GM18508 (cell line): ENCODE measurements around the gene ONECUT3.

Experiments
- ATAC-seq: cut with Tn5 transposase; IDR thresholded peaks from one replicate; pipeline ENCODE4 v1.9.1; 2021; ENCODE audit warnings: moderate number of reproducible peaks; ENCODE audit not compliant: insufficient read depth, unreplicated experiment

ONECUT3 gene

DNA sequence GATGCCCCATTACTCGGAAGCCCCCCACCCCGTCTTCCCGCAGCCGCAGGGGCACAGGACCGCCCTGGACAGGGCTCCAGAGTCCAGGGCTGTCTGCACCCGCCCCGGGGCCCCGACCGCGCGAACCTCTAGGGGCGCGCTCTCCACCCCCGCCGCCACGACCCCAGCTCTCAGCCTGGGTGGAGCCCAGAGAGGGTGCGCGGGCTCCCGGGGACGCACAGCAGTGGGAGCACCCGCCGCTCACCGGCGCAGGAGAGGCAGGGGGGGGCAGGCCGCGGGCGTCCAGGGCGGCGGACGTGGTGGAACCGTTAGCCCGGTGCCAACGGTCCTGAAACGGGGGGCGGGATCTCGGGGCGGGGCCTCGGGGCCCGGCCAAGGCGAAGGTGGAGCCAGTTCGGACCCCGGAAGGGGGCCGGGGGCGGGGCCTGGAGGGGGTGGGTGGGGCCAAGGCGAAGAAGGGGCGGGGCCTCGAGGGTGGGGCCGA, 58.7 kb downstream of the ONECUT3 start, which contains the start of gene ATP8B3:
ATP8B3 (minus strand) TSS at position 335 of the 484 bp plus-strand sequence. CDS start 540 bp downstream, outside the sequence.
- no peak for ATAC-seq

DNA sequence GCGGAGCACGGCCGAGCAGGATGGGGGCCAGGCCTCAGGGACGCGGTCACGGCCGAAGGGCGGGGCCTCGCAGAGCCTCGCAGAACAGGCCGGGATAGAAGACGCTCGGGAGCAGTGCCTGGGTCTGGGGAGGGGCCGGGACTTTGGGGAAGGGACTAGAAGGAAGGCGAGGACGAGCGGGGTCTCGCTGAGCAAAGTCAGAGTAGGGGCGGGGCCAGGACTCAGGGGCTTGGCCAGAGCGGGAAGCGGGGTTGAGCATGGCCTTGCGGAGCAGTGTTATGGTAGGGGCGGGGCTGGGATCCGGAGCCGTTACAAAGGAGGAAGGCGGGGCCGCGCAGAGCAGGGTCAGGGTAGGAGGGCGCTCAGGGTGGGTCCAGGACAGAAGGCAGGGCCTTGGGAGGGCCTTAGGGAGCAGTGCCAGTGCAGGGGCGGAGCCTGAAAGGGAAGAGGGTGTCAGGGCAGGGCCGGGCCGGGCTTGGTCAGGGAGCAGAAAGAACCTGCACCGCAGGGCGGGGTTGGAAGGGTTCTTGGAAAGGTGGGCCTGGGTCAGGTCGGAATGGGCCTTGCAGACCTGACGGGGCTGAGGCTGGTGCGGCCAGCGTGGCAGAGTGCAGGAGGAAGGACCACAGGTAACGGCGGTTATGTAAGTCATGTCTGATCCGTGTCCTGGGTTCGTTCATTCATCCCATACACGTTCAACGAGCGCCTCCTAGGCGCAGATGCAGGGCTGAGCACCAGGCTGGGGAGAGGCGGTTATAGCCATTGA, 59.3 kb downstream of the ONECUT3 start:
- ATAC-seq, result no peak

DNA sequence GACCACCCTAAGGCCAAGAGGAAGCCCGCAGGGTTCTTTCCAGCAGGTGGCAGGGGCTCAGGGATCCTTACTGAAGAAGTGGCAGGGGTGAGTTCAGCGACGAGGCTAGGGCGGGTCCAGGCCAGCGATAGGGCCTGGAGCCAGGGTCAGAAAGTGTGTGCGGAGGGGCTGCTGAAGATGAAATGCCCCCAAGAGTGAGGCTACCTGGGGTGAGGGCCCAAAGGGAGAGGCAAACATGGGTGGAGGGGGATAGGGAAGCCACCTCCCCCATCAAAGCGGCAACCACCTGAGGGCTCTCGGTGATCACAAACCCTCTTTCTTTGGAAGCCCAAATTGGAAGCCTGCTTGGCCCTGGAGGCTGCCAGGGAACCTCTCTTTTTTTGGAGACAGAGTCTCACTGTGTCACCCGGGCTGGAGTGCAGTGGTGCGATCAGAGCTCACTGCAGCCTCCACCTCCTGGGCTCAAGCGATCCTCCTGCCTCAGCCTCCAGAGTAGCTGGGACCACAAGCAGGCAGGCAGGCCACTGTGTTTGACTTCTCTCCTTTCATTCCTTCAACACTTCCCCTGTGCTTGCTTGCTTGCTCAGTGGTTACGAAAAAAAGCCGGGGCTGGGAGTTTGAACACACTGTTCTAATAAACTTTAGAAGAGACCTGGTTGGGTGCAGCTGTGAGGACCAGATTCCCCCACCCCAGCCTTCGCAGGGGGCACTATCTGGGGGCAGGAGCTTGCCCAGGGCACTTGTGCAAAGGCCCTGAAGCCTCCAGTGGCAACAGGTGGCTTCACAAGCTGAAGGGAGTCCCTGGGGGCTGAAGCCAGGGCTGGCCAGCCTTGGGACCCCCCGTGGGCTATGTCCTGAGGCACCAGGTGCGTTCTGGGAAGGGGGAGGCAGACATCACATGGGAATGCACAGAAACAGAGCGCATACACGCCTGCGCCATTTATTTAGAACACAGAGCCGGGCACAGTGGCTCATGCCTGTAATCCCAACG, 60.2 kb downstream of the ONECUT3 start:
- ATAC-seq, result no peak

DNA sequence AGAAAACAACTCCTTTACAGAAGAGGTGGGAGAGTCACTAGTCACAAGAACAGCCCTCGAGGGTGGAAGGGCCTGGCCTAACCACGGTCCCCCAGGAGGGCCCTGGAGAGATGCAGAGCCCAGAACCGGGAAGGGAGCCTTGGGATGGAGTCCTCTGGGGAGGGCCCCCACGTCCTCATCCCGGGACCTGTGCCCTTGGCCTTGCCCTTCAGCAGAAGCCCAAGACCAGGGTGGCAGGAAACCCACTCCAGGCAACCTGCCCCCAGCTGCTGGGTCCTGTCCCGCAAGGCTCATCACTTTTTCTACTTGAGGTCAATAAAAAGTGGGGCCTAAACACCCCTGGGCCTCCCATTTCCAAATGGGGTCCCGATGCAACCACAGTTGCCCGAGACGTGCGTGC, 61.1 kb downstream of the ONECUT3 start:
- no peak for ATAC-seq

DNA sequence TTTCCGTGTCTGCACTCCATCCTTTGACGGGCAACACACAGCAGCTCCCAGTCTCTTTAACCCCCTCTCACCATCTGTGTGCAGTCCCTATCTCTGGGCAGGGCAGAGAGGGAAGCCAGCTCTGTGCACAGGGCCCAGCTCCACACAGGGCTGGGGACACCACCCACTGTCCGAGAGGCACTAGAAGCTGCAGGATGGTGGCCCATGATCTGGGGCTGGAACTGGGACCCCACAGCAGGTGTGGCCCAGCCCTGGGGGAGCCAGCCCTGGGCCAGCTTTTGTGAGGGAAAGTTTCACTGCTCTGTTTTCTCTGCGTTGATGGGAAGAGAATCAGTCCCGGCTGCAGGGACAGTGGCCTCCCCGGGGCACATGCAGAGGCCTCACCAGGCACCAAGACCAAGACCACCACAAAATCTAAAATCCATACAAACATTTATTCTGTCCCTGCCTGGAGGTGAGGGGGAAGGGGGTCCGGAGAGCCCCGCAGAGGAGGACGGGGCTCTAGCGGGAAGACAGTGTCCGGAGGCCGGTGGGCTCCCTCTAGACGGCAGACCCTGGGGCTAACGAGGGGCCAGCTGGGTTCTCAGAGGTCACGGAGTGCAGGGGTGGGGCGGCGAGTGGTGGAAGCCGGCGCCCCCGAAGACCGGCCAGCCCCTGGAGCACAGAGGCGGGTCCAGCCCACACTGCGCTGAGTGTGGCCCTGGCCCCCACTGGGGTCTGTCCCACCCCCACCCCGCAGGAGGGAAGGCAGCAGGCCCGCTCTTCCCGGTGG, 61.7 kb downstream of the ONECUT3 start:
- ATAC-seq, result no peak

DNA sequence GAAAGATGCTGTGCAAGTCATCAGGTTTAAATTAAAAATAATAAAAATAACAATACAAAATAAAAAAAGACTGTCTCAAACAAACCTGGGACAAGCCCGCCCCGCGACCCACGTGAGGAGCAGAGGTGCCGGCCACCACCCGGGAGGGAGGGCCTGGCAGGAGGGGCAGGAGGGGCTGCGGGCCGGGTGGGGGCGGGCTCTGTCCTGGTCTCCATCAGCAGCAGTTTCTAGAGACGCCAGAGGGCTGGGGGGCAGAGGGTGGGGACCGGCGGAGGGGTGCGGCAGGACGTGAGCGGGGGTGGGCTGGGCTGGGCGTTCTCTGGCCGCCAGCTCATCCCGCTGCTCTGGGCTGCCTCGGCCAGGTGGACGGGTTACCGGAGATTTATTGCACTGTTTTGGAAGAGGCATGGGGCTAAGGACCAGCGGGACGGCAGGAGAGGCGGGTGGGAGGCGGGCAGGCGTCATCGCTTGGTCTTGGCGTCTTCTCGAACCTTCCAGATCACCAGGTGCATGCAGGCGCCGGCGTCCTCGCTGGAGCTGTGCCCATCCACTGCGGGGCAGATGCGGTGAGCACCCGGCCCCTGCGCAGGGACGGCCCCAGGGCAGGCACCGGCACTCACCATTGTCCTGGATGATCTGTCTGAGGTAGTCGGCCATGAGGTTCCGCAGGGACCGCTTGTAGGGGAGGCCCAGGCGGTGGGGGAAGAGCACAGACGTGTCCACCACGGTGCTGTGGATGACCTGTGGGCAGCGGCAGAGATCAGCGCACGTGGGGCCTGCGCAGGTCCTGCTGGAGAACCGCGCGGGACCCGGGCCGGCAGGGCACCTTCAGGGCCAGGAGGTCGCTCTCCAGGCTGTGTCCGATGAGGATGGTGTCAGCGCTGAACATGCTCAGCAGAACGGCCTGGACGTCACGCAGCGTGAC, 62.6 kb downstream of the ONECUT3 start:
- ATAC-seq, result no peak

DNA sequence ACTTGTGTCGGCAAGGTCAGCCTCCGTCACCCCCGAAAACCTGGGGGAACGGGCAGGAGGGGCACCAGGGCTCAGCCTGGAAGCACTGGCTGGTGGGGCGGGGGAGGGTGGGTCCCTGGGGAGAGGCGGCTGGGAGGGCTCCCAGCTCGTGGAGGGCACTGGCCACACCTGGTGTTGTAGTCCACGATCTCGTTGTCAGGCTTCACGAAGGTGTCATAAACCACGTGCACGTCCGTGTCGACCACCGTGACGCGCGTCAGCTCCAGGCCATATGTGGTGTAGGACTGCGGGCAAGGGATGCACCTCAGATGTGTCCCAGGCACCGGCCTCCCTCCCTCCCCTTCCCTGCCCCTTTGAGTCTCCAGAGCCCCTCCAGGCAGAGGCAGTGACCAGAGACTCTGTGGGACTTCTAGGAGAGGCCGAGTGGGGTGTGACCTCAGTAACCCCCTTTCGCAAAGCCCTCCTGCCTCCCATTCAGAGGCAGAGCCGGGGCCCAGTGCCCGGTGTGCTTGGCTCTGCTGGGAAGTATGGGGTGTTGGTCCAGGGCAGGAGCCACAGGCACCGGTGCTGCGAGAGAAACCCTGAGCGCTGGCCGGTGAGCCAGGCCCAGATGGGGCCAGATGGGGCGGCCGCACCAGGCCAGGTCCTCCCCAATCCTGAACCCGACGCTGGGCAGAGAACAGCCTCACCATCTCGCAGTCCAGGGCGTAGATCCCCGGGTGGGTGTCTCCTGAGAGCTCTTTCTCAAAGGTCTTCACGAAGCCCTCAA, 63.4 kb downstream of the ONECUT3 start:
- ATAC-seq, result no peak

DNA sequence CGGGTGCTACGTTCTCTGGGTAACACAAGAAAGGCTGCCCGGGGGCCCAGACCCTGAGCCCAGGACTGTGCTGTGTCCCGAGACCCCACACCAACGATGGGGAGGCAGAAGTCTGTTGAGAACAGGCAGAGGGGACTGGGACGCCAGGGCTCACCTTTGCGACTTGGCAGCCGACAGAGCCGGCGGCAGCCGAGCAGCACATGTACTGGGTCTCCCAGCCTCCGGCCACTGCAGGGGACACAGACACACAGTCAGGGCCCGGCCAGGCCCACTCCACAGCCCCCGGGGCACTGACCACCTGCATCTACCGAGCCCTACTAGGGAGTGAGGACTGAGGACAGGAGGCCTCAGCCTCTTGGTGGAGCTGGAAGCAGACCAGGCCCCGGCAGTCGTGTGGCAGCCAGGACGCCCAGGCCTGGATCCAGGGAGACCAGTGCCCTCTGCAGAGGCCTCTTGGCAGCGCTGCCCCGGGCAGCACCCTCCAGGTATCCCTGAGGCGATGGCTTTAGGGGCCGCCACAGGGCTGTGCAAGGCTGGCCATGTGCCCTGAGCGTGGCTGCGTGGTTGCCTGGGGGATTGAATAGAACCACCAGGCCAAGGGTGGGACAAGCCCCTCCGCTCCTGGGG, 64.4 kb downstream of the ONECUT3 start:
- ATAC-seq, result no peak

DNA sequence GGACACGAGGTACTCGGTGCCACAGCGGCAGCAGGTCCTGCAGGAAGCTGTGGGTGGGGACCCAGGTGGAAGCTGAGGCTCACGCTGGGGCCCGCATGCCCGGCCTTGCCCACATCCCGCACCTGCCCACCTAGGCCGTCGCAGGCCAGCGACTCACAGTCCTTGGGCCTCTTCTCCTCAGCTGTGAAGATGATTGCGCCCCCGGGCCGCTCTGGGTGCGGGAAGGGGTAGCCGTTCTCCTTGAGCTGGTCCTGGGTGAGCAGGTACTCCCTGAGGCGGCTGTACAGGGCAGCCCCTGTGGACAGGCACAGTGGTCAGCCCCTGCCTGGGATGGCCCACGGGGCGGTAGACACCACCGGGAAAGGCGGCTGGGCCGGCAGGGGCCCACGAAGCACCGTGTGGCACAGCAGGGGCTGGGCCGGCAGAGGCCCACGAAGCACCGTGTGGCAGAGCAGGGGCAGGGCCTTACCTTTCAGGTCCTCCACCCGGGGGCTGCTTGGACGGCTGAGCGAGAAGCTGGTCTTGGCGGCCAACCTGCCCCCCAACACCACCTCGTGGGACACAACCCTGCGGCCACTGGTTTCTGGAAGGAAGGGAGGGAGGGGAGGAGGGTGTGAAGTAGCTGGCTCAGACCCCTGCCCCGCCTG, 65.4 kb downstream of the ONECUT3 start:
- ATAC-seq, result no peak

DNA sequence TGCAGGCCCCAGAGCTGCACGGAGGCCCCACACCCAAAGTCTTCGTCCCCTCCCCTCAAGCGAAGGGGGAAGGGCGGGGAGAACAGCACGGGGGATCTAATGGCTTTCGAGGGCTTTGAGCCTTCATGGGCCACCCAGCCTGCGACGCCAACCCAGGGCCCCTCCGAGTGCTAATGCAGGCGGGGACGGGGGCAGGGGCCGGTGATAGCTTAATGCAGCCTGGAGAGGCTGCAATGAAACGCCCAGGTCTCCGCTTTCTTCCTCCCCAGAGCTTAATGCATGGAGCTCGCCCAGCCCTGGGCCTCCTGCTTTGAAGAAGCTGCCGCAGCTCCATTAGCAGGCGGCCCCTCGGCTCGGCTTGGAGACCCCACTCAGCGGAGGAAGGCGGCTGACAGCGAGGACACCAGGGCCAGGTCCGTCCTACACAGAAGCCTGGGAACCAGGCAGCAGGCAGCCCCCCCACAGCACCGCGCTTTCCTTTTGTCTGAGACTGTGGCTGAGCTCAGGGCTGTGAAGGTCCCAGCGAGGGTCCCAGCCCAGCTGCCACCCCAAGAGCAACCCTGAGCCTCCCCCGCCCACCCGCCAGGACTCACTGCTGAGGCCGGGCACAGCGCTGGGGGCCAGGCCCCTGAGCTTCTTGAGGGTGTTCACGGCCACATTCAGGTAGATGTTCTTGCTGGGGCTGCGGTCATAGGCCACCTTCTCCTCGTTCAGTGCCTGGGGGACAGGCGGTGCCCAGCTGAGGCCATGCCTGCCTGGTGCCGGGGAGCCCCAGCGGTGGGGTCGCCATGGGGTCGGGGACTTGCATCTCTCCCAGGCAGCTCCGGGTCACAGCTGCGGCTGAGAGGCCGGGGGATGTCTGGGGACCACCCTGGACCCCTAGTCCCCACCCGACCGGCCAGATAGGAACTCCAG, 66.3 kb downstream of the ONECUT3 start:
- ATAC-seq, result no peak

DNA sequence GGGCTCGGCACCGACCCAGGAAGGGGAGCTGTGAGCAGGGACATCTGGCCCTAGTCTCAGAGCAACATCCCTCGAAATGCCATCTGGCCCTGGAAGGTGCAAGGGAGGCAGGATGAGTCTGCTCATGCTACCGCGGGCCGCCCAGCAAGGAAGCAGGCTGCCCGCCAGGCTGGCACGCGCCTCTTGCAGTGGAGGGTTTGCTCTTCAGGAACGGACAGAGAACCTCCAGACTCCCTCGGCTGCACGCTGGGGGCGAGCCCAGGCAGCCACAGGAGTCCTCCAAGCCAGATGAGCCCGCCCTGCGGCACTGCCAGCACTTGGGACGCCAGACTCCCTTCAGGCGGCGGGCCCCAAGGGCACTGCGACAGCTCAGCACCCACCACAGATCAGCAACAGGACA, 68.9 kb downstream of the ONECUT3 start:
- no peak for ATAC-seq

DNA sequence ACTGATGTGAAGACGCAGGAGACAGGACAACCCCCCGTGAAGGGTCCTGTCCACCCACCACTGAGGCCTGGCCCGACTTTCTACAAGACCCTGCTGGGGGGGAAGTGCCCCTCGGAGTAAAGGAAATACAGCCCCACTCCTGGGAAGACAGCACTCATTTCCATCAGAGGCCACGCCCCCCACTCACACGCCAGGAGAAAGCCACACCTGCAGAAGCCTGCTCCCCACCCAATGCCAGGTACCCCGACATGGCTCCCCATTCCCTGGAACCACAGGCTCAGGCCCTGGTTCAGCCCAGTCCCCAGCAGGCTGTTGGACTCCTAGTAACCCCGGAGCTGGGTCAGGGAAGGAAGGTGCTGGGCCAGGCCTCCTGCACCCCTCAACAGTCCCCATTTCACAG, 69.7 kb downstream of the ONECUT3 start:
- no peak for ATAC-seq

DNA sequence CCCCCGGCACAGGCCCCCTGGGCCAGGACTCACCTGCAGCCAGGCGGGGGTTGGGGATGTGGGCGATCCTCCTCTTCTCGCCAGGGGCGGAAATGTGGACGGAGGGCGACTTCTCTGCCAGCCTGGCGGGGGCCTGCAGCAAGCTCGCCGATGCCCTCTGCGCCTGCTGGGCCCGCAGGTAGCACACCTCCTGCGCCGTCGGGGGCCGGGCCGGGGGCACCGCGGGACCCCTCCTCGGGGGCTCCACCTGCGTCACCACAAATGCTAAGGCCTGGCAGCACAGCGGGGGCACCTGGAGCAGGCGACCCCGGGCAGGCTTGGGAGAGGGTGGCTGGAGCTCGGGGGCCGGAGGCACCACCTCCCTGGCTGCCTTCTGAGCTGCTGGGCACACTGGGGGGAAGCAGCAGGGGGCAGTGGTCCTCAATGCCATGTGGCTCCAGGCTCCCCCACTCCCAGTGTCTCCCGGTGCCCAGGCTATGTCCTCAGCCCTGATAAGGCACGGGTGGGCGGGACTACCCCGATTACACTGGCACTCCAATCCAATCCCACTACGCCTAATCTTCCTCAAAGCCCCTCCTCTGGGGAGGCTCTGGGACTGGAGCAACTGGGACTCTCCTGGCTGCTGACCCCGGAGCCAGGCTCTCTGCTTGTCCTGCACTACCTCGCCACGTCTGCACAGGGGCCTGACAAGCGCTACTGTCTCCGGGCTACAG, 70.4 kb downstream of the ONECUT3 start:
- no peak for ATAC-seq

DNA sequence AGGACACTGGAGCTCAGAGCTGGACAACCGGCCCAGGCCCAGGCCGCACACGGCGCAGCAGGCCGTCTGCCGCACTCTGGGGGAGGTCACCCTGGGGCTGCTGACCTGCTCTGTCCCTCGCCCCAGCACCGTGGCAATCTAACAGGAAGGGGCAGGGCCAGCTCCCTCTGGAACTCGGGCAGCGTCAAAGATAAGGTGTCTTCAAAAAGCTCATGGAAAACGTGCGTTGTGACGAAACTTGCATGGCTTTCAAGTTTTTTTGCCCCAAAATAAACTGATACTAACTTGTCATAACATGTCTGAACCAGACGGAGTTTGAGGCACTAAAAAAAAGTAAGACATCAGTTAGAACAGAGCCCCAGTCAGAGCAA, 70.9 kb downstream of the ONECUT3 start:
- ATAC-seq, result no peak

DNA sequence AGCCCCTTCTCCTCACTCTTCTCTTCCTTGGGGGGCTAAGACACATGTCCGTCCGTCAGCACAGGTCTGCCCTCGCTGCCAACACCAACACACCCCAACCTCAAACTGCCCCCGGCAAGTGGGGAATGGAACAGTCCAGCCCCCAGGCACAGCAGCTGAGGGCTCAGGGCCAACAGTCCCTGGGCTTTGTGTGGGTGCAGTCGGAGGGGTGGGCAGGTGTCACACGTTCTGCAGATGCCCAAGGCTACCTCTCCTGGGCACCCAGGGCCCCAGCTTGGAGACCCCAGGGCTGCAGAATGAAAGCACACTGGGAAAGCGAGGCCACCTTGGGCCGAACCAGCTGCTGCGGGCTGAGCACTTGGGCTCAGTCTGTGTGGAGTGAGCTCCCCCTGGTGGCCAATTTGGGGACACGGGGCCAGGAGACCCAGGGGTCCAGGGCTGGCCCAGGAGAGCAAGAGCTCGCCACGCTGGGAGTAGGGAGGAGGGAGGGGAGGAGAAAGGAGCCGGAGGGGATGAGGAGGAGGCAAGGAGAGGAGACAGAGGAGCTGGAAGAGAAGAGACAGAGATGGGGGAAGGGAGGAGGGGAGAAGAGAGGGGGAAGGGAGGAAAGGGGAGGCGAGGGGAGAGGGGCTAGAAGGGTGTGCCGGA, 72.7 kb downstream of the ONECUT3 start:
- no peak for ATAC-seq
